H9 (cell line): ENCODE results near the gene IRF4. TPM values are rescaled to one million over a fixed set of nuclear protein-coding genes. Genes with fewer than 3 reads are reported as not detected.

Experiments
- DNase-seq: peaks from one replicate; pipeline ENCODE4 v3.0.0-alpha.2; 2017
- H2AFZ ChIP-seq: one replicate; pipeline ENCODE4 v1.6.1; 2013; ENCODE audit warnings: mild to moderate bottlenecking, low read length, control low read depth, moderate library complexity
- H2AK5ac ChIP-seq: 2 replicates; pipeline ENCODE4 v1.6.1; 2013; ENCODE audit warnings: low read length, control low read depth, mixed read lengths; ENCODE audit not compliant: insufficient read length
- H2BK120ac ChIP-seq: one replicate; pipeline ENCODE4 v1.6.1; 2013; ENCODE audit warnings: low read depth, mild to moderate bottlenecking, low read length, control low read depth, inconsistent platforms; ENCODE audit not compliant: poor library complexity, severe bottlenecking
- H2BK12ac ChIP-seq: 2 replicates; pipeline ENCODE4 v1.6.1; 2013; ENCODE audit warnings: low read length, control low read depth, mixed read lengths, low read depth; ENCODE audit not compliant: insufficient read length
- H2BK15ac ChIP-seq: 2 replicates; pipeline ENCODE4 v1.6.1; 2013; ENCODE audit warnings: low read depth, low read length, control low read depth
- H2BK20ac ChIP-seq: one replicate; pipeline ENCODE4 v1.6.1; 2013; ENCODE audit warnings: low read depth, mild to moderate bottlenecking, low read length, control low read depth, inconsistent platforms; ENCODE audit not compliant: poor library complexity, severe bottlenecking
- H2BK5ac ChIP-seq: 2 replicates; pipeline ENCODE4 v1.6.1; 2013; ENCODE audit warnings: low read length, control low read depth, mixed read lengths; ENCODE audit not compliant: insufficient read length
- H3K14ac ChIP-seq: 2 replicates; pipeline ENCODE4 v1.6.1; 2013; ENCODE audit warnings: low read length, control low read depth; ENCODE audit not compliant: insufficient read depth
- H3K18ac ChIP-seq: 2 replicates; pipeline ENCODE4 v1.6.1; 2013; ENCODE audit warnings: low read depth, mild to moderate bottlenecking, mixed read lengths, low read length, control low read depth; ENCODE audit not compliant: insufficient read length
- H3K23ac ChIP-seq: 2 replicates; pipeline ENCODE4 v1.6.1; 2013; ENCODE audit warnings: low read length, control low read depth, mixed read lengths, low read depth; ENCODE audit not compliant: insufficient read length
- H3K23me2 ChIP-seq: 2 replicates; pipeline ENCODE4 v1.6.1; 2013; ENCODE audit warnings: low read depth, mild to moderate bottlenecking, mixed read lengths, low read length, control low read depth; ENCODE audit not compliant: insufficient read length, poor library complexity, severe bottlenecking
- H3K27ac ChIP-seq: 2 replicates; pipeline ENCODE4 v1.5.1; 2013; ENCODE audit warnings: low read length, control low read depth, mixed read lengths, low read depth; ENCODE audit not compliant: insufficient read length
- H3K27me3 ChIP-seq: 2 replicates; pipeline ENCODE4 v1.6.1; 2013; ENCODE audit warnings: low read length, control low read depth, inconsistent platforms; ENCODE audit not compliant: insufficient read depth
- H3K4ac ChIP-seq: 2 replicates; pipeline ENCODE4 v1.6.1; 2013; ENCODE audit warnings: low read depth, mild to moderate bottlenecking, control low read depth, inconsistent platforms, low read length, moderate library complexity
- H3K4me1 ChIP-seq: 2 replicates; pipeline ENCODE4 v1.6.1; 2013; ENCODE audit warnings: low read length, control low read depth, inconsistent platforms; ENCODE audit not compliant: insufficient read depth
- H3K4me2 ChIP-seq: 2 replicates; pipeline ENCODE4 v1.6.1; 2013; ENCODE audit warnings: low read length, control low read depth, mixed read lengths; ENCODE audit not compliant: insufficient read length, insufficient read depth
- H3K56ac ChIP-seq: 2 replicates; pipeline ENCODE4 v1.6.1; 2013; ENCODE audit warnings: low read depth, mild to moderate bottlenecking, mixed read lengths, low read length, control low read depth; ENCODE audit not compliant: insufficient read length
- H3K79me1 ChIP-seq: 2 replicates; pipeline ENCODE4 v1.6.1; 2013; ENCODE audit warnings: low read depth, mild to moderate bottlenecking, moderate library complexity, low read length, control low read depth, inconsistent platforms; ENCODE audit not compliant: insufficient read depth, poor library complexity, severe bottlenecking
- H3K79me2 ChIP-seq: 2 replicates; pipeline ENCODE4 v1.6.1; 2013; ENCODE audit warnings: low read length, control low read depth, inconsistent platforms; ENCODE audit not compliant: insufficient read depth
- H3K9ac ChIP-seq: 2 replicates; pipeline ENCODE4 v1.6.1; 2013; ENCODE audit warnings: low read length, control low read depth, mixed read lengths; ENCODE audit not compliant: insufficient read length; ENCODE audit errors: extremely low read depth
- H3K9me3 ChIP-seq: one replicate; pipeline ENCODE4 v1.6.1; 2013; ENCODE audit warnings: low read depth, low read length, inconsistent platforms; ENCODE audit not compliant: control insufficient read depth
- H3T11ph ChIP-seq: one replicate; pipeline ENCODE4 v1.6.1; 2013; ENCODE audit warnings: mild to moderate bottlenecking, low read length, control low read depth, inconsistent platforms
- H4K20me1 ChIP-seq: one replicate; pipeline ENCODE4 v1.6.1; 2013; ENCODE audit not compliant: control insufficient read depth, insufficient read length, insufficient read depth
- H4K5ac ChIP-seq: 2 replicates; pipeline ENCODE4 v1.6.1; 2013; ENCODE audit warnings: low read depth, mild to moderate bottlenecking, mixed read lengths, low read length, control low read depth; ENCODE audit not compliant: insufficient read length
- H4K8ac ChIP-seq: replicated peaks from 2 replicates; pipeline ENCODE4 v1.6.1; 2013; ENCODE audit warnings: low read length, control low read depth, mixed read lengths, low read depth; ENCODE audit not compliant: insufficient read length
- H4K91ac ChIP-seq: 2 replicates; pipeline ENCODE4 v1.6.1; 2013; ENCODE audit warnings: low read depth, mild to moderate bottlenecking, moderate library complexity, mixed read lengths, low read length, control low read depth; ENCODE audit not compliant: insufficient read length
- H3K27ac Mint-ChIP-seq, 3 experiments: 2 replicates in 2 of 3; 3 replicates in 1 of 3; pipeline ENCODE4 v1.8.0; 2020 to 2021; ENCODE audit warnings: mixed read lengths in 3 of 3, mild to moderate bottlenecking in 1 of 3, moderate library complexity in 1 of 3
- H3K27me3 Mint-ChIP-seq: 2 replicates; pipeline ENCODE4 v1.8.0; 2021; ENCODE audit warnings: low read depth, mild to moderate bottlenecking, moderate library complexity, mixed read lengths
- H3K36me3 Mint-ChIP-seq, 3 experiments: 2 replicates in 2 of 3; 3 replicates in 1 of 3; pipeline ENCODE4 v1.8.0; 2020 to 2021; ENCODE audit warnings: low read depth in 3 of 3, mixed read lengths in 3 of 3; ENCODE audit not compliant: insufficient read depth in 1 of 3
- H3K4me1 Mint-ChIP-seq, 2 experiments: 2 replicates each; pipeline ENCODE4 v1.8.0; 2020; ENCODE audit warnings: mixed read lengths in 2 of 2
- H3K4me3 Mint-ChIP-seq, 2 experiments: 2 replicates in 1 of 2; 3 replicates in 1 of 2; pipeline ENCODE4 v1.8.0; 2020 to 2021; ENCODE audit warnings: mild to moderate bottlenecking in 2 of 2, mixed read lengths in 2 of 2, moderate library complexity in 1 of 2
- H3K9me3 Mint-ChIP-seq, 2 experiments: 2 replicates in 1 of 2; 3 replicates in 1 of 2; pipeline ENCODE4 v1.8.0; 2020; ENCODE audit warnings: mild to moderate bottlenecking in 2 of 2, mixed read lengths in 2 of 2, moderate library complexity in 1 of 2
- CTCF ChIP-seq: fragments of 200-600 bp; sonication (generic); conservative IDR thresholded peaks from 3 replicates; pipeline ENCODE4 v1.8.0; 2021; ENCODE audit warnings: antibody characterized with exemption, mild to moderate bottlenecking
- WGBS: extraction: QIAGEN DNeasy Blood & Tissue Kit; methylation state at CpG from one replicate; pipeline ENCODE4 v1.1.7; 2013; ENCODE audit warnings: missing lambda C conversion rate, low lambda C conversion rate, mixed read lengths; ENCODE audit not compliant: insufficient read length; ENCODE audit errors: extremely low coverage; 5-methylcytosine and 5-hydroxymethylcytosine counted together
- total RNA-seq: library from RNA; stranded (reverse); gene quantifications from 2 replicates; pipeline ENCODE4 v1.2.1, GENCODE V29; 2021

The IRF4 gene
- total RNA-seq, 1 experiment from 2014 or later = 0.31 TPM

- Histone ChIP-seq H3K9me3 (no peaks in the 10 kb centered on the region), H4K20me1 (no peaks in the 10 kb centered on the region), H3K23me2 (no peaks in the 10 kb centered on the region), H3K27ac (no peak overlapping the region), H2AFZ (no peak overlapping the region), H3K4me2 (no peak overlapping the region), H2BK120ac (no peak overlapping the region), H3K4ac (no peak overlapping the region), H3K9ac (no peak overlapping the region), H2BK5ac (no peak overlapping the region), H3K79me2 (no peaks in the 10 kb centered on the region), H2BK12ac (no peak overlapping the region), H2BK15ac (no peak overlapping the region), H3K79me1 (no peaks in the 10 kb centered on the region), H3K14ac (no peak overlapping the region), H3K56ac (no peak overlapping the region), H2BK20ac (no peak overlapping the region), H4K91ac (no peak overlapping the region), H3K27me3 (no peaks in the 10 kb centered on the region), H3K23ac (no peak overlapping the region), H4K8ac (no peak overlapping the region), H3K18ac (no peak overlapping the region), H3T11ph (no peak overlapping the region), H3K4me1 (no peaks in the 10 kb centered on the region; the same call in 1 of the 2 replicates), H4K5ac (no peak overlapping the region), H2AK5ac (no peak overlapping the region)
- Mint-ChIP-seq H3K9me3 (peaks cover 11 to 12% of the 10 kb centered on the region in 2 experiments; a peak in 4 of 5 replicates), H3K36me3 (no peaks in the 10 kb centered on the region; a peak in 1 of 7 replicates), H3K27ac (no peak overlapping the region), H3K4me3 (no peak overlapping the region), H3K4me1 (peaks cover 7 to 9% of the 10 kb centered on the region in 2 experiments), H3K27me3 (no peaks in the 10 kb centered on the region)
- DNase-seq = no peak
- TF ChIP-seq CTCF = no peak
- WGBS = no CpG with 5 or more reads among the region's 4 CpGs
Measured at GRCh38 chr6:456887-457286, 65.3 kb downstream of the IRF4 start.

Other genes starting within 250 kb of the IRF4 start
- 25.0 and 25.5 TPM in 2 replicates for gene DUSP22, start 99.3 kb upstream of the IRF4 start, total RNA-seq